ENCODE results near the gene IP6K2.
A peak's percentile ranks its signal among the peaks of the same experiment; 100 is the strongest.
"Not testable (repeated sequence)": the region's sequence is repeated elsewhere in the genome, so short reads cannot be mapped to it uniquely, and the experiment has no call there.

Gene IP6K2

DNA sequence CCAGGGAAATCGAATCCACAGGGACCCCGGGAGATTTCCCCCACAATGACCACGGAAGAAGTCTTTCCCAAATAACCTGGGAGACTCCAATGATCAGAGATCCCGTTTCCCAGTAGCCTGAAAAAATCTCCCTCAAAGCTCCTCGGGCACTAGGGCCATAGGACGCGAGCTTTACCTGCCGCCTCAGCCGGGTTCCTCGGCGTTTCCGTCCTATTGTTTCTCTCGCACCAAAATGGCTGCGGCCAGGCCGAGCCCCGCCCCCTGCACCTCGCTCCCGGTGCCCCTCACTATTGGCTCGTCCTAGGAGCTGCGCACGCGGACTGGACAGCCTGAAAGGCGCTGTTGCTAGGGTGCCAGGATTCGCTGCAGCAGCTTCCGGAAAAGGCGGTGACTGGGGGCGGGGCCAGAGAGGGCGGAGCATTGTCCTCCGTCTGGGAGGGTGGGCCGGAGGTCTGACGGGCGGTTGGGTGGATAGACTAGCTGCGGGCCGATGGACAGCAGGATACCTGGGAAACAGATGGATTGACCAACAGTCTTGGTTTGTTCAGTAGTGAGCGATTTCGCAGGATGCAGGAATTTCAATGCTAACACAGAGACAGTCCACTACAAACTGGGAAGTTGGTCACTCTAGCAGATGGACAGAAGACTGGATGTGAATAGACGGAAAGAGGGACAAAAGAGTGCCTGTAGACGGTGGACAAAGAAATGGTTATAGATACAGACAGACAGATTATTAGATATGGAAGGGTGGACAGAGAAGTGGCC, at the start of gene IP6K2:
IP6K2 (minus strand) TSS at position 240 of the 765 bp plus-strand sequence. CDS start 21,930 bp downstream, outside the sequence.
- peak; percentile 99 for DNase-seq

DNA sequence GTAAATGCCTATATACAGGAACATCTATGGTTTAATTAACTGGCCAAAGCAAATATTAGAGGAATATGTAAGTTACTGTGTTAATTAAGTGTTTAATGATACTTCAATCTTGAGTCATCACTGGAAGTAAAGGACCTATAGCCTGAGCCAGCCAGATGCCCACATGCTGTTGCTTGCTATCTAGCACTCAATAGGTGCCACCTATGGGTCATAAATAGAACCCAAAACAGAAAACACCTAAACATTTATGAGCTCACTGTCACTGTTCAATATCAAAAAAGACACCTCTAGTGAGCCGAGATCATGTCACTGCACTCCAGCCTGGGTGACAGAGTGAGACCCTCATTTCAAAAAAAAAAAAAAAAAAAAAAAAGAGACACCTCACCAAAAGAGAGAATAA, 48.4 kb upstream of the IP6K2 start:
- DNase-seq = no peak

DNA sequence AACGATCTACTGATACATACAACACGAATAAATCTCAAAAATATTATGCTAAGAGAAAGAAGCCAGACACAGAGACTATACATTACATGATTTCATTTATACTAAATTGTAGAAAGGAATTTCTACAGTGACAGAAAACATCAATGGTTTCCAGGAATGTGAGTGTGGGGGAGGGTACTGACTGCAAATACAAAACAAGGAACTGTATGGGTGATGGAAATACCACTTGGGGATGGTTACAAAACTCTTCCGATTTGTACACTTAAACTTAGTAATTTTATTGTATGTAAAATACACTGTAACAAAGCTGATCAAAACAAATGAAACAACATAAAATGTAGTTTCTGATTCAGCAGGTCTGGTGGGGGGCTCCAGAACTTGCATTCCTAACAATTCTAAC, 45.8 kb upstream of the IP6K2 start:
- DNase-seq = no peak

- not testable (repeated sequence) for DNase-seq
Observed at GRCh38 chr3:48759991-48760540, 43.0 kb upstream of the IP6K2 start.

DNA sequence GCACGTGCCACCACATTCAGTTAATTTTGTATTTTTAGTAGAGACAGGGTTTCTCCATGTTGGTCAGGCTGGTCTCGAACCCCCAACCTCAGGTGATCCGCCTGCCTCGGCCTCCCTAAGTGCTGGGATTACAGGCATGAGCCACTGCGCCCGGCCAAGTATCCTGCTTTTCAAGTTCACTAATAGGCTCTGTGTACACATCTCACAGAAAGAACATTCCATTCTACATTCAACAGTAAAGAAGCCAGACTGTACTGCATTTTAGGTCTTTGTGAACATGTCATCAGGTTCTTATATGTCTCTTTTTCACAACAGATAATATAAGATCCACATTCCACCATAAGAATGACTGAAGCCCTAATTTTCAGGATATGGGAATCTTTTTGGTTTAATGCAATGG, 42.5 kb upstream of the IP6K2 start:
- DNase-seq = not testable (repeated sequence)

DNA sequence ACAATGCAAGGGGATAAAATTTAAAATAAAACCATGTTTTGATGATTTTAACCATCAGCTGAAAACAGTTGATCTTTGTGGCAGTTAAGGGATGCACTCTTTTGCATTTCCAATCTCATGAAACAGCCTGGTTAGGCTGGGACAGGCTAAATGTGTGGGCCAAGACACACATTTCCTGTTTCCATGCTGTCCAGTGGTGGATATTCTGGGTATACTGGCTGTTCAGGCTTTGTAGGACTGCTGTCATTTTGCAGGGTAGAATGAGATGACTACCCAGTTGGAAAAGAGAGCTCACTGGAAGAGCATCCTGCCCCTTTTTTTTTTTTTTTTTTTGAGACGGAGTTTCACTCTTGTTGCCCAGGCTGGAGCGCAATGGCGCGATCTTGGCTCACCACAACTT, 42.0 kb upstream of the IP6K2 start:
- no peak for DNase-seq

- DNase-seq = no peak
Observed at GRCh38 chr3:48756640-48757039, 39.6 kb upstream of the IP6K2 start.

DNA sequence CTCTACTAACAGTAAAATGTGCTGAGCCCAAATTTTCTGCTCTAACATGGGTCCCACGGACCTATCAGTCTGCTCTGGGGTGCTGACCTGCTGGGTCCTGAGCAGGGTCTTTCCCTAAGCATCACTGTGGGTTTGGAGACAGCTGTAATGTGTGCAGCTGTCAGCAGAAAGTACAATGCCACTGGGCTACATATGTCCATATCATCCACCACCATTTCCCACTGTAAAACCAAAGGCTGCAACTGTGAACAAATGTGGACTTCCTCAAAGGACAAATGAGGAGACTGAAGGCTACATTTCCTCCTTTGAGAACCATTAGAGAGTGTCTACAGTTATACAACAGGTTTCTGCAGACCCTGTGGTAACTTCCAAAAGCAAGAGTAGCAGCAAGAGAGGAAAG, 33.8 kb upstream of the IP6K2 start:
- DNase-seq = no peak

DNA sequence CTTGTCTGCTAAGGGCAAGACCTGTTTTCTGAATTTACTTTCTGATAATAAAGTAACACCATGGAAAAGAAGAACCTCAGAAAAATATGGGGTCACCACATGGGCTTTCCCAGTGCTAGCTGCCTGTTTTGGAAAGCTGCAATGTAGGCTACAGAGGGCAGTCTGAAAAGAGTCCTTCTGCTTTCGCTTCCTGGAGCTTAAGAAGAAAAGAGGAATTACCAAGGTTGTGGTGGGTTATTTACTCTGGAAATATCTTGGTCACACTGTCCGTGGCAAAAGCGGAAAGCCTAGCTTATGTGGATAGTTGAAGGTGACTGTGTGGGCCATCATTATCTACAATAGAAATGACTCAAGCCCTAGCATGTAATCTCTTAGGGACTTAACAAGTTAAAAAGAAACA, 31.7 kb upstream of the IP6K2 start:
- DNase-seq = no peak

GRCh38 chr3:48747706-48748105, 30.7 kb upstream of the IP6K2 start:
- DNase-seq = no peak

DNA sequence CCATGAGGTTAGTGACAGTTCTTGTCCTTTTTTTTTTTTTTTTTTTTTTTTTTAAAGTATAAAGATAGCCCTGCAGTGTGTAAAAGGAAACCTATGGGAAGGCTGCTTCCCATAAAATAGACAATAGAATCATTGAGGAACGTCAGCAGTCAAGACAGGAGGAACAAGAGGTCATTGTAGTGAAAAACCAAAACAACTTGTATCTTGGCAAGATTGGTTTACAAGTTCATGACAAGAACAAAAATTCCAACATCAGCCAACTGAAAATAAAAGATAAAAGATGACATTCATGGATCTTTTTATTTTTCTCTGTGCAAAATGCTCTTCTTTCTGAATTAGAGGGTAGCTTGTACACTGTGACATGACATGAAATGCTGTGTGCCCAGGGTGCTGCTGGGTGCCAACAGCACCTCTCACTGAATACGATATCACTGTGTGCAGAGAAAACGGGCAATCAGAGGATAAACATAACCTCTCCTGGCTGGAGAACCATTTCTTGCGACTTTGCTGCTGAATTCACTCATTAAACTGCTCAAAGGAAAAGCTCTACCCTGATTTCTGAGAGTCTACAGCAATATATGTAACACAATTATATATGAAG, 30.1 kb upstream of the IP6K2 start:
- no peak for DNase-seq

DNA sequence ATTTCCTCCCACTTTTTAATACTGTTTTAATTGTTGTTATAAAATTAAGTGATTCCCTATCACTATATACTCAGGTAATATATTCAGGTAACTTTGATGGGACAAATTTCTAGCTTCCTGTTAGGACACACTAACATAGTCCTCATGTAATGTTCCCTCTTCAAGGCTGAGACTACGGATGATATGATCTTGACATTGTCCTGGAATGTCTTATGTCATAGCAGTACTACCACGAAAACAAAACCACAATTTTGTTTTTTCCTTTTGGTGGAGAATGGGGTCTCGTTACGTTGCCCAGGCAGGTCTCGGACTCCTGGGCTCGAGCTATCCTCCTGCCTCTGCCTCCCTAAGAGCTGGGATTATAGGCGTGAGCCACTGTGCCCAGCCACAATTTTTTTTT, 26.8 kb upstream of the IP6K2 start:
- DNase-seq = no peak

DNA sequence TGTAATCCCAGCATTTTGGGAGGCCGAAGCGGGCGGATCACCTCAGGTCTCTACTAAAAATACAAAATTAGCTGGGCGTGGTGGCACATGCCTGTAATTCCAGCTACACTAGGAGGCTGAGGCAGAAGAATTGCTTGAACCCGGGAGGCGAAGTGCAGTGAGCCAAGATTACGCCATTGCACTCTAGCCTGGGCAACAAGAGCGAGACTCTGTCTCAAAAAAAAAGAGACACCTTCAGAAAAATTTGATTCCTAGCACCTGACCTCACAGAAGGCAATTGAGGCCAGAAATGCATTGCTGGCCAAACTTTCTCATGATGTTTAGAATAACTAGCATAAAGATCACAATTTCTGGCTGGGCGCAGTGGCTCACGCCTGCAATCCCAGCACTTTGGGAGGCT, 24.2 kb upstream of the IP6K2 start:
- not testable (repeated sequence) for DNase-seq

- peak; percentile 57 for DNase-seq
Observed at GRCh38 chr3:48739955-48740823, 23.2 kb upstream of the IP6K2 start.

GRCh38 chr3:48739617-48739954, 22.6 kb upstream of the IP6K2 start:
- no peak for DNase-seq

DNA sequence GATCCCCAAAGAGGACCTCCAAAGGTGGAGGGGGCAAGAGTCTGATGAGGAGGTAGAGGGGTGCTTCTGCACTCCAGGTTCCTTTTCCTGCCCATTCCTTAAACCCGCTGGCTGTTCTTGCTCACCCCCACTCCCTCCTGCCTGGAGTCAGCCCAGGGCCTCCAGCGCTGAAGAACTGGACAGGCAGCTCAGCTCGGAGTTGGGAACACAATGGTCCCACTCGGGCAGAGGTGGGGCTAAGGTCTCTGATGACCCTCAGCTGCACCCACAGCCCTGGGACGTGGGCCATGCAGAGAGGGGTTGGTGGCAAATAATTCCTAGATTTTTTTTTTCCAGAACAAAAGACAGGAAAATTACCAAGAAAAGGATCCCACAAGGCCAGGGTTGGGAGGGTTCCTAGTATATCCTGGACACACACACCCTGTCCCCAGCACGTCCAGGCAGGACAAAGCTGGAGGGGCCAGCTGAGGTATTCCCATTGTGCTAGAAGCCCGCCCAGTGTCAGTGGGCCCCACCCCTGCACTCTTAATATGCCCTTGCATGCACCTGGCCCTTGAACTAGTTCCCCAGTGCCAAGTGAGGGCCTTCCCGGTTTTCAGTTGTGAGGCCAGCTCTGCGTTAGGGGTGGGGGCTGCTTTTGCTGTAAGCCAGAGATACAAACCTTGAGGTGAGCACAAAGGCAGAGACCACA, 22.1 kb upstream of the IP6K2 start:
- no peak for DNase-seq

DNA sequence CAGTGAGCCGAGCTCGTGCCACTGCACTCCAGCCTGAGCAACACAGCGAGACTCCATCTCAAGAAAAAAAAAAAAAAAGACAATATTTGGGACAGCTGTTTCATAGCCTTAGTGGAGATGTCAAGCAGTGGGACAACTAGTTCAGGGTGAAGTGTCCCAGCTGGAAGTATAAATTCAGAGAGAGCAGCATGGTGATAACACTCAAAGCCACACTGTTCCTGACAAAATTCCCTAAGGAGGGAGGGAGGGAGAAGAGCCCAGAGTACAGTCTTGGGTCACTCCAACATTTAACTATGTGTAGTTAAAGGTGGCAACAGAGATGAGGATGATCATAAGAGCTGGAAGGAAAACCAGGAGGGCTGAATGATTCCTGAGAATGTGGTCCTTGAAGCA, 21.1 kb upstream of the IP6K2 start:
- no peak for DNase-seq

- not testable (repeated sequence) for DNase-seq
Observed at GRCh38 chr3:48735075-48735767, 18.2 kb upstream of the IP6K2 start.

DNA sequence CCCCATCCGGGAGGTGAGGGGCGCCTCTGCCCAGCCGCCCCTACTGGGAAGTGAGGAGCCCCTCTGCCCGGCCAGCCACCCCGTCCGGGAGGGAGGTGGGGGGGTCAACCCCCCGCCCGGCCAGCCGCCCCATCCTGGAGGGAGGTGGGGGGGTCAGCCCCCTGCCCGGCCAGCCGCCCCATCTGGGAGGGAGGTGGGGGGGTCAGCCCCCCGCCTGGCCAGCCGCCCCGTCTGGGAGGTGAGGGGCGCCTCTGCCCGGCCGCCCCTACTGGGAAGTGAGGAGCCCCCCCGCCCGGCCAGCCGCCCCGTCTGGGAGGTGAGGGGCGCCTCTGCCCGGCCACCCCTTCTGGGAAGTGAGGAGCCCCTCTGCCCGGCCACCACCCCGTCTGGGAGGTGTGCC, 17.5 kb upstream of the IP6K2 start:
- DNase-seq = not testable (repeated sequence)

- not testable (repeated sequence) for DNase-seq
Observed at GRCh38 chr3:48733752-48734518, 16.9 kb upstream of the IP6K2 start.

GRCh38 chr3:48727511-48727910, 10.5 kb upstream of the IP6K2 start:
- DNase-seq = no peak
